HG03039 (cell line): ENCODE data around the gene P2RX2.

ENCODE experiments used
- ATAC-seq: cut with Tn5 transposase; IDR thresholded peaks from one replicate; pipeline ENCODE4 v1.9.1; 2021; ENCODE audit warnings: mild to moderate bottlenecking, moderate library complexity; ENCODE audit not compliant: unreplicated experiment

The P2RX2 gene

GRCh38 chr12:132619386-132620112 is 973 bp downstream of the P2RX2 start:
- ATAC-seq = no peak

- ATAC-seq = no peak
Observed at GRCh38 chr12:132620113-132620898, 1.7 kb downstream of the P2RX2 start.

GRCh38 chr12:132620899-132621656 is 2.5 kb downstream of the P2RX2 start:
- ATAC-seq = no peak

GRCh38 chr12:132621657-132622435 is 3.3 kb downstream of the P2RX2 start:
- no peak for ATAC-seq

- ATAC-seq = no peak
Observed at GRCh38 chr12:132622437-132623071, 4.0 kb downstream of the P2RX2 start.

GRCh38 chr12:132623072-132623869 is 4.7 kb downstream of the P2RX2 start:
- ATAC-seq = no peak

GRCh38 chr12:132624186-132624855 is 5.7 kb downstream of the P2RX2 start:
- ATAC-seq = no peak

- ATAC-seq = no peak
Observed at GRCh38 chr12:132624910-132625630, 6.5 kb downstream of the P2RX2 start.

GRCh38 chr12:132625731-132626430 is 7.3 kb downstream of the P2RX2 start:
- no peak for ATAC-seq

GRCh38 chr12:132629330-132629729 is 10.8 kb downstream of the P2RX2 start:
- ATAC-seq = no peak

GRCh38 chr12:132630672-132631071 is 12.1 kb downstream of the P2RX2 start:
- ATAC-seq = no peak

GRCh38 chr12:132631666-132632065 is 13.1 kb downstream of the P2RX2 start:
- no peak for ATAC-seq

- ATAC-seq = no peak
Observed at GRCh38 chr12:132632521-132633228, 14.1 kb downstream of the P2RX2 start.

GRCh38 chr12:132633398-132633797 is 14.8 kb downstream of the P2RX2 start:
- ATAC-seq = no peak

GRCh38 chr12:132633901-132634300 is 15.3 kb downstream of the P2RX2 start:
- ATAC-seq = no peak

GRCh38 chr12:132634411-132634990 is 15.9 kb downstream of the P2RX2 start:
- ATAC-seq = no peak
